HG03469 (cell line): ENCODE data around the gene CNOT6L.
"Not testable (repeated sequence)": the region's sequence is repeated elsewhere in the genome, so short reads cannot be mapped to it uniquely, and the experiment has no call there.

Source experiments
- ATAC-seq: cut with Tn5 transposase; IDR thresholded peaks from one replicate; pipeline ENCODE4 v1.9.1; 2021; ENCODE audit warnings: mild to moderate bottlenecking, moderate library complexity, moderate number of reproducible peaks; ENCODE audit not compliant: unreplicated experiment

The CNOT6L gene

DNA sequence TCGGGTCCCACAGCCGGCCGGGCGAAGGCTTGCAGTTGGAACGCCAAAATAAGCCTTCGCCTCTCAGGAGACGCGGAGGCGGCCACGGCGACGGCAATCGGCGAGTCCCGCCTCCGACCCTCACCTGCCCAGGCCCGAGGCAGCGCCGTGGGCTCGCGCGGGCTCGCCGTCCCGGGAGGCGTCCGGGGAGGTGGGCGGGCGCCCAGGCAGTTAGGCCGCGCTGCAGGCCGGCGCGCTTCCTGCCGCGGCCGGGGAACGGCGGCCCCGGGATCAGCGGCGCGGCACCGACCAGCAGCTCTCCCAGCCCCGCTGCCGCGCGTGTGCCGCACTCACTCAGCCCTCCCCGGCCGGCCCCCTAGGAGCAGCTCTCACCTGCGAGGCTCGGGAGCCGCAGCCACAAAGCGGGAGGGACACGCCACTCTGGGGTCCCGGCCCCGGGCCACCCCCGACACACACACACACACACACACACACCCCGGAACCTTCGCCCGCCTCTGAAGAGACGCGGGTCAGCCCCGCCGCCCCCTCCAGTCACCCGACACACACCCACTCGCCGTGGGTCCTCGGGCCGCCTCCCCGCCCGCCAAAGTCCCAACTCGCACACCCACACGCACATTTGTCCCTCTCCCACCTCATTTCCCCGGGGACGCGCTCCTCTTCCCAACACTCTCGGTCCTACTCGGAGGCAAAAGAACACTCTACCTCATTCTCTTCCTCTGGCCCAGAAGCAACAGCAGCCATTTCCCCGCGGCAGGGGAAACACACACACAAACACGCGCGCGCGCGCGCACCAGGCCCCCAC lies at the start of gene CNOT6L:
CNOT6L (minus strand) TSS at position 767 of the 802 bp plus-strand sequence; CDS start at position 707, 60 bp downstream.
- no peak for ATAC-seq

DNA sequence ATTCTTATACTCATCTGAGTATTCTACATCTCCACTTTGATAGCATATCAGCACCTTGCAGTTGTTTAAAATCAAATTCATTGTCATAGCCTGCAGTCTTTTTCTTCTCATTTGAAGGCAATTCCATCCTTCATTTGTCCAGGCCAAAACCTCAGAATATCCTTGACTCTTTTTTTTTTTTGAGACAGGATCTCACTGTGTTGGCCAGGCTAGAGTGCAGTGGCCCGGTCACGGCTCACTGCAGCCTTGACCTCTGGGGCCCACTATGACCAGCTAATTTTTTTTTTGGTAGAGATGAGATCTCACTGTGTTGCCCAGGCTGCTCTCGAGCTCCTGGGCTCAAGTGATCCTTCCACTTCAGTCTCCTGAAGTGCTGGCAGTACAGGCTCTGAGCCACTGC lies 46.1 kb upstream of the CNOT6L start:
- no peak for ATAC-seq

GRCh38 chr4:77863341-77863740 lies 44.2 kb upstream of the CNOT6L start:
- not testable (repeated sequence) for ATAC-seq

- ATAC-seq, result peak; percentile 69
Observed at GRCh38 chr4:77862478-77863216, 43.5 kb upstream of the CNOT6L start, which contains the start of gene MRPL1. Gene MRPL1, plus strand, starts transcription at chr4:77862830. Its CDS starts 19 bp downstream, at chr4:77862849.

- no peak for ATAC-seq
Observed at GRCh38 chr4:77861495-77861894, 42.3 kb upstream of the CNOT6L start.

GRCh38 chr4:77859256-77859655 lies 40.1 kb upstream of the CNOT6L start:
- ATAC-seq, result no peak

- no peak for ATAC-seq
Observed at GRCh38 chr4:77856152-77856551, 37.0 kb upstream of the CNOT6L start.

- ATAC-seq, result no peak
Observed at GRCh38 chr4:77854431-77855111, 35.4 kb upstream of the CNOT6L start.

- ATAC-seq, result peak; percentile 70
Observed at GRCh38 chr4:77852892-77853495, 33.8 kb upstream of the CNOT6L start.

GRCh38 chr4:77849278-77849965 lies 30.3 kb upstream of the CNOT6L start:
- no peak for ATAC-seq

DNA sequence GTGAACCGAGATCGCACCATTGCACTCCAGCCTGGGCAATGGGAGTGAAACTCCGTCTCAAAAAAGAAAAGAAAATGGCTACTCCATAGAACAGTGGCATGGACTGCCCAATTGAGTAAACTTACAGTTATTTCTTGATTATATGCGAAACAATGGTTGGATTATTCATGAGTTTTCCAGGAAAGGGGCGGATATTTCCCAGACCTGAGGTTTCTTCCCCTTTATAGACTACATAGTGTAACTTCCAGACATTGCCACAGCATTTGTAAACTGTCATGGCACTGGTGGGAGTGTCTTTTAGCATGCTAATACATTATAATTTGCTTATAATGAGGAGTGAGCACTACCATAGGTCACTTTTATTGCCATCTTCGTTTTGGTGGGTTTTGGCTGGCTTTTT lies 29.3 kb upstream of the CNOT6L start:
- no peak for ATAC-seq

- ATAC-seq, result no peak
Observed at GRCh38 chr4:77845929-77846328, 26.8 kb upstream of the CNOT6L start.

DNA sequence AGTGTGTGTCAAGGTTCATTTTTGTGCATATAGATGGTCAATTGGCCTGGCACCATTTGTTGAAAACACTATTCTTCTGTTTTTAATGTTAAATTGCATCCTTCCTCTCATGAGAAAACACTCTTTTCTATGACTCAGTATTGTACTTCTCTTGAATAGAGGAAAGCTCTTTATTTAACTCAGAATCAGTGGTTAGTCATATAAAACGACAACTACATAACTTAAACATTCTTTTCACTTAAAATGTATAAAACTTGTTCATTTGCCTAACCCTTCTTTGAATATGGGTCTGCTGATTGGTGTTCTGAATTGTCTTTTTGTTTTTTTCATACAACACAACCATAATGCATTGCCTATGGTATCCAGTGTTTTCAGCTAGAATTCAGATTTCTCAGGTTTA lies 26.2 kb upstream of the CNOT6L start:
- no peak for ATAC-seq

DNA sequence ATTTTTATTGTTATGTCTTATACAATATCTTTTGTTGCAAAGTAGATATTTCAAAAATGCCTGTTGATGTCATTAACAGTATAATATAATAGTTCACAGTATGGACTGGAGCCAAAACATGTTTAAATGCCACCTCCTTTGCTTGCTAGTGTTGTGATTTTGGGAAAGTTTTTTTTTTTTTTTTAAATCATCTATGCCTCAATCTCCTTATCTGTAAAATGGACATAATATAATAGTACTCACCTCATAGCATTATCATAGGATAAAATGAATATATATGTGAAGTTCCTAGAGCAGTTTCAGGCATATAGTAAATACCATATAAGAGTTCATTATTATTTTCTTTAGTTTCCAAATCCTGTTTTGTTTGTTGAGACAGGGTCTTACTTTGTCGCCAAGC lies 25.2 kb upstream of the CNOT6L start:
- ATAC-seq, result no peak

DNA sequence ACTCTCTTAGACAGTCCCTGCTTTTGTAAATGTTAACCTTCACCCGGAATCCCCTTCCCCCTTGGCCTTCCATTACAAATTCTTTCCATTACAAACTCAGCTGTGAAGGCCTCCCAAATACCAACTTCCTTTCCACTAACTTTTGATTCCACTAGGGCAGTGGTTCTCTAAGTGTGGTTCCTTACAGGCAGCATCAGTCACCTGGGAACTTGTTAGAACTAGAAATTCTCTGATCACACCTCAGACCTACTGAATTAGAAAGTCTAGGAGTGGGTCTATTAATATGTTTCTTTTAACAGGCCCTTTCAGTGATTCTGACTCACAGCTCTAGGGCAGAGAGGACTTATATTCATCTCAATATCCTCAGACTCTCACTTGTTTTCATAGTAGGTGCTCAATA lies 24.5 kb upstream of the CNOT6L start:
- ATAC-seq, result no peak

DNA sequence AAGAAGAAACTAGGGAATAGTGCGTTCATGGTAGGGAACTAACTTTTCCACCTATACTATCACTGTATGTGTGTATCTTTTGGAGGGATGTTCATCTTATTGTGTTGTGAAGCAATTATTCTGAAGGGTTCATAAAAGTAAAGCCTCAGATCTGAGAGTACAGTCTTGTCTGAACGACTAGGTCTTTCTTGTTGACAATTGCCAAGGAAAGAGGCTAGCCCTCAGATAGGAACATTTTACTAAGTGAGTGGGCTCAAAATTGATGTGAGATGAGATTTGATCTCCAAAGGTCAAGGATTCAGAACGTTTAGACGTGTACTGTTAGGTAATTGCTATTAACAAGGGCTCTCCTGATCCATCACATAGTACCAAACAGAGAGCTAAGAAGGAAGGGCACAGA lies 15.2 kb upstream of the CNOT6L start:
- no peak for ATAC-seq

GRCh38 chr4:77833126-77833724 lies 14.1 kb upstream of the CNOT6L start:
- ATAC-seq, result no peak

DNA sequence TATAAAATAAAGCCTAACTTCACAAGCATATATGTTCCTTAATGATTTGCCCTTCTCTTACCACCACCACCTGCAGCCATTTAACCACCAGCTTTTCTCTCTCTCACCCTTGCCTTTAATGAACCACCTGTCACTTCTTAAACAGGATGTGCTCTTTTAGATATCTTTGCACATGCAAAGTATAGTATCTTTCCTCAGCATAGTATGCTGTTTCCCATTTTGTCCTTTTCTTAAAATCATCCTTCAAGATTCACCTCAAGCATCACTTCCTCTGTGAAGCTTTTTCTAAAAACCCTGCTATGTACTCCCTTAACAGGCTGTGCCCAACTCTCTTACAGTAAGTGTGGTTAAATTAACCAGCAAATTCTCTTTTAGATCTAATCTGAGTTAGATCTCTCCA lies 8.2 kb upstream of the CNOT6L start:
- no peak for ATAC-seq

DNA sequence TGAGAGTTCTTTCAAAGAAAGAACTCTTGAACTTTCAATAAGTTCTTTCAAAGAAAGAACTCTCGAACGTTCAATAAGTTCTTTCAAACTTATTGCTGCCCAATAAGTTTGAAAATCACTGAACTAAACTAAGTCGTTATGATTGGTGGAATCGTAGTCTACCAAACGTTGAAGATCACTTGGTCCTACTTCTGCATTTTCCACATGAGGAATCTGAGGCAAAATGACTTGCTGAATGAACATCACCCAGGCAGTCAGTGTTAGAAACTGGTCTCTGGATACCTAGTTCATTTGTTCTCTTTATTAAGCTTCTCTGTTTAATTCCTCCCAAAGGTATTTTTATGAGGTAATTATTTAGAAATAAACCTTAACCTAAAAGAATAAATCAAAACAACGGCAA lies 7.1 kb upstream of the CNOT6L start:
- no peak for ATAC-seq

DNA sequence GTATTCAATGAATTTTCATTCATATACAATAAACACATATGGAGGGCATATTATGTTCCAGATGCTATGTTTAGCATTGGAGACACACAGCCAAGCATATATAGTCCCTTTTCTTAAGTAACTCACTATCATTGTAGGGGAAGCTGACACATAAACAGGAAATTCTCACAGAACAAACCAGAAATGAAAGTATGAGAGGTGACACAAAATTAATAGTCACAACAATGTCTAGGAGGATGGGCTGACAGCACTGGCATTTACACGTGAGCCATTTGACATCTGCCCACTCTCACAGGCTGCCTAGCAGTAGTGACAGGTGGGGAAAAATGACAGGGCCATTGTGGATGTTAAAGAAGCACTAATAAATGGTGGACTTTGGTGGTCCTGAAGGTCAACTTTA lies 2.6 kb upstream of the CNOT6L start:
- ATAC-seq, result no peak
